ENCODE measurements around the gene PIGZ.

GRCh38 chr3:197003461-197004385, 35.1 kb upstream of the PIGZ start:
- no peak for TF ChIP-seq POLR2A (IDR thresholded peaks at IDR 0.05)
- TF ChIP-seq CTCF (IDR thresholded peaks at IDR 0.05 in 8 of 11, conservative IDR thresholded peaks at IDR 0.05 in 3 of 11), result no peak
